Measurements from ENCODE around the gene PPP2R1B.

PPP2R1B gene

DNA sequence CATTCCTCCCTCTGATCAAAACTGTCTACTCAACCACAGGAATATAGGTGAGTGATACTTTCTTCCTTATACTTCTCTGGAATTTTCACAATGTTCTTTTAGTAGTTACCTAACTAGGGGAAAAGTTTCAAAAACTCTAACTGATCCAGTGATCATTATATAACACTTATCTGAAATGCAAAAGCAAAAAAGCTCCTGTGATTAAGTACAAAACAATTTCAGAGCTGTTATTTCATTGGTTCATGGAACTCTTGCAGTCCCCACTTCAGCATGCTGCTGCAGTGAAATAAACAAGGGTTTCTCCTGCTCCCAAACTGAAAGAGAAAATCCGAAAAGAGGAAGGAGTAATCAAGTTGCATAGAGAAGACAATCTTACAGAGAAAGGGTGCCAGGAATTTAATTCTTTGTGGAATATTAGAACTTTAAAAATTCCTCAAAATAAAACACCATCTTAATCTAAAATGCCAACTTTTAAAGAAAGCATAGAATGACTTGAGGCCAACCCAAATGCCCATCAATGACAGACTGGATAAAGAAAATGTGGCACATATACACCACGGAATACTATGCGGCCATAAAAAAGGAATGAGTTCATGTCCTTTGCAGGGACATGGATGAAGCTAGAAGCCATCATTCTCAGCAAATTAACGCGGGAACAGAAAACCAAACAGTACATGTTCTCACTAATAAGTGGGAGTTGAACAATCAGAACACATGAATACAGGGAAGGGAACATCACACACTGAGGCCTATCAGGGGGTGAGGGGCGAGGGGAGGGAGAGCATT, 20.3 kb downstream of the PPP2R1B start:
- no peak for DNase-seq

GRCh38 chr11:111743700-111744099, 22.5 kb downstream of the PPP2R1B start:
- no peak for DNase-seq

DNA sequence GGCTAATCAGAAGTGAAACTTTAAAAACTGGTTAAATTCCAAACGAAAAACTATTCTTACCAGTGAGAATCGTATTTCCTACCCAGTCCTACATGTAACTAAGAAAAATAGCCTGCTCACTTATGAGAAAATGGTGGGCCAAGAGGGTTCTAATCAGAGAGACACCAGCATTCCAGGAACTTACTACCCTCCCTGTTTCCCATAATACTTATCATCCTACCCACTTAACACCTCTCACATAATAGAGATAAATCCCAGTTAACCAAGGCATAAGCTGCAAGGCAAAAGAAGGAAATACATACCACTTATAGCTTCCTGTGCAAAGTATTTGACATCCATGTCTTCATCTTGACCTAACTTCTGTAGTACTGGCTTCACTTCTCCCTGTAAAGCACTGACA, 24.4 kb downstream of the PPP2R1B start:
- no peak for DNase-seq

DNA sequence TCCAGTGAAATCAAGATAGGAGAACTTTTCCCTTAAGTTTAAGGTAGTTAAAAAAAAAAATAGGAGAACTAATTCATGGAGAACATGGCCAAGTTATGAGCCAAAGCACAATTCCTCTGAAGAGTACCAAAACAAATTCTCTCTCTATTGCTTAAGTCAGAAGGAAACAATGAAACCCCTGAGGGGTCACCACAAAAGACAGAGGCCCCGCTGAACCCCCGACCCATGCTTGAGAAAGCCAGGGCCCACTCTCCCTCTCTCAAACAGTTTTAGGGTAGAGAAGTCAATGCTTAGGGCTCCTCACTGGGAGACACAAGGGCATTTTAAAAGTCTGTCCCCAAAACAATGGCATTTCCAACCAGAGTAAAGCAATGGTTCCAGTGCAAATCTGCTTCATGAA, 26.9 kb downstream of the PPP2R1B start:
- DNase-seq: no peak

DNA sequence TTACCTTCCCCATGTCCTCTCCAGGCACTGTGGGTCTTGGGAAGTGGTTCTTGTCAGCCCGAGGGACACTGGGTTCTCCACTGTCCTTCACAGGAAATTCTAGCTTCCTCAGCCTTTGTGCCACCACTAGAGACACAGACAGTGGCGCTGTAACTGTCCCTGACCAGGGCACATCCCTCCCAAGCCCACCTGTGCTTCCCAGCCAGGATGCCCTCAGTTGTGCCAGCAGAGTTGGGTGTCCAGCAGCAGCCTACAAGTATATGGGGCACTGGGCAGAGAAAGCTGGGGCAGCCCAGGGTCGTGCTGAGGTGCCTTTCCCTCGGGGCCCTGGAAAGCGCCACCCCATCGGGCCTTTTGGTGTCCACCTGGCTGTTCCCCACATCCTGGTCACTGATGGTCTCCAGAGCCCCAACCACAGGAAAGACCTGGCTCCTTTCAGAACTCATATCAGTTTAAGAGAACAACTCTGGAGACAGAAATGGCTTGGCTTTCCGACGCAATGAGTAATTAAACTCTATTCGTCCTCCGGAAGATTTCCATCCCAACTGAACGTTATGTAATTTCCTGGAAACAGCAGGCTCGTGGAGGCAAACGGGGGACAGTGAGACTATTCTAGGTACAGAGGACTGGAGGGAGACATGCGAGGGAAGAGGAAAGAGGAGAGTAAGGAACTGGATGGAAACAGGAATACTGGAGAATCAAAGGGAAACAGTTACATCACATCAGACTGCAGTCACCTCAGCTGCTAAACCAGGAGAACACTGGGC, 28.6 kb downstream of the PPP2R1B start:
- DNase-seq: peak; percentile 64

DNA sequence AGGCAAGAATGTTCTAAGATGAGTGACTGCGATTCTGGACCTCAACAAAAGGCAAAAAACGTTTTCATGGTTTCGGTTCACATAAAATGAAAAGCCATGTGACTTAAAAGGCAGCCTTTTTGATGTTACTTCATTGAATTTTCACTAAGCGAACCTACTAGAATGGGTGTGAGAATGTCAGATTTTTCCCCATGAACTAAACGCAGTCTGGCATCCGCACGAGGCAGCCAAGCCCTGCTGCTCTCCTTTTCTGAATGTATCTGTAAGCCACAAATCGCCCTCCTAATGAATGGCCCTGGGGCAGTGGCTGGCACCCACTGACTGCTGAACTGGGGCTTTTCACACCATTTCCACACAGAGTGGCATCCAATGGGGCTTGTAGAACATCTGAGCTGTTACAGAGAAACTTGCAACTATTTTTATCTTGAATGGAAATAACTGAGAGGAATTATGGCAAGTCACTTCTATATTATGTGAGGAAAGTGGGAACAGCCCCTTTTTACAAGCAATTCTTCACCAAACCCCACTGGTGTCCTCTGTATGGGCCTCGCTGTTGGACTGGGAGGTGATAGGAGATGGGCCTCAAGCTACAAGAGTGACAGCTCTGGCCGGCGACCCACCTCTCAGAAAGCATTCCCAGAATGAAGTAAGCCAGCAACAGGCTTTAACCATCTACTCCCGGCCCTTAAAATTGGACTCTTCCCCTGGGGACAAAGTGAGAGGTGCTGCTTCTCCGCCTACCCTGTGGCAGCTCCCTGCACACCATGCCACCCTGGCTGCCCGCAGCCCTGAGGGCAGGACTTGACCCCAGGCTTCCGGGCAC, 29.4 kb downstream of the PPP2R1B start:
- DNase-seq: no peak

GRCh38 chr11:111736181-111736590, 30.0 kb downstream of the PPP2R1B start:
- DNase-seq: no peak

DNA sequence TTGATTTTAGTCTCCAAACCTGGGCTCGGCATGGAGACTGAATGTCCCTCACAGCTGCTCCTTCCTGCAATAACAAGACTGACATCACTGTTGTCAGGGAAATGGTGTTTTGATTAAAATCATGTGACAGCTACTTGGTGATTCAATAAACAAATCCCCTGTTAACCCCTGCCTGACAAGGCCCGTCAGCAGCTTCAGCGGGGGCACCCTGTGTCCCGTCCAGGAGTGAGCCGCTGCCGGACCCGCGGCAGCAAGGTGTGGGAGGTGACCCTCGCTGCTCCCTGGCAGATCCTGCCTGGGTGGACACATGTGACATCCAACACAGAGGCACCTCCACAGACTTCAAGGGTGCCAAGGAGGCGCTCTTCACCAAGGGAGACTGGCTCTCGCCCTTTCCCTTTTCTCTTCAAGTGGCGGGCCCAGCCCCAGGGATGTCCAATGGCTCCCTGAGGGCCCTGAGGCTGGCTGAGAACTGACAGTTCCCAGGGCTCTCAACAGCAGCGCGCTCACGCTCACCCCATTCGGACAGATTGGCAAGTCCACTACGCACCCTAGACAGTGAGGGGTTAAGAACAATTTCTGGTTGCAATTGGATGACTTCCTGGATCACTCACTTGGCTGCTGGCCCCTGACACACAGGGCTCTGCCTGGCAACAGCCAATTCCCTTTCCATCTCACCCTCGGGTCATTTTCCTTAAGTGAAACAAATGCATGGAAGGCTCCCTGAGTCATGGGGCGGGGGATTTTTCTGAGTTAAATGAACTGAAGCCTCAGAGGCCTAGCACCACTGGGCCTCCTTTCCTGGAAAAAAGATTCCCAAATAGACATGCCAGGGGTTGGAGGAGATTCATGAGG, 30.7 kb downstream of the PPP2R1B start:
- DNase-seq: peak; percentile 92

DNA sequence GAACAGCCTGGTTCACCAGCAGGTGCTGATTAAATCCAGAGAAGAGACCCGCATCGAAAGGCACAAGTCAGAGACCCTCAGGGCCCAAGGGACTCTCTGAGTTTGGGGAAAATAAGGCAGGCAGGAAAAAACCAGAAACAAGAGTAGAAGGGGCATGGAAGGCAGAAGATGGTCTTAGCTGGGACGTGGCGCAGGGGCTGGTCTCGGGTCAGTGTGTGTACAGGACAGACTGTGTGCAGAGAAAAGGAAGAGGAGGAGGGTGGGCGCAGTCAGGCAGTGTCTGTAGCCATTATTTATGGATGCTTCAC, 31.3 kb downstream of the PPP2R1B start:
- no peak for DNase-seq

GRCh38 chr11:111734101-111734953, 31.9 kb downstream of the PPP2R1B start:
- DNase-seq: peak; percentile 49

GRCh38 chr11:111733611-111734088, 32.5 kb downstream of the PPP2R1B start:
- peak; percentile 53 for DNase-seq

DNA sequence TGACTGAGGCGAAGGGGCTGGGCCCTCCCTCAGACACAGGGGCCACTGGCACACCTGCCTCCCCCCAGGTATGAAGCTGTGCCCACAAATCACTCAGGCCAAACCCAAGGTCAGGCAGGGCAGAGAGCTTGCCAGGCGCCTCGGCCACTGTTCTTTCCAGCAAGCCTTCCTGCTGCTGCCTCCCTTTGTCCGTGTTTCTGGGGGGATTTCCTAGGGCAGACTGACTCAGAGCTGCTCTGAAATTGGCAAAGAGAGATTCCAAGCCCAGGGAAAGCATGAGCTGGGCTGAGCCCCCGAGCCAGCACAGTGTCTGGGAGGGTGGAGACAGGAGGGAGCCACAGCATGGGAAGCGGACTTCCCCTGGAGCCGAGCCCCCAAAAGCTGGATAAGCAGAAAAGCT, 33.2 kb downstream of the PPP2R1B start:
- peak; percentile 84 for DNase-seq

GRCh38 chr11:111731821-111732220, 34.4 kb downstream of the PPP2R1B start:
- DNase-seq: no peak

DNA sequence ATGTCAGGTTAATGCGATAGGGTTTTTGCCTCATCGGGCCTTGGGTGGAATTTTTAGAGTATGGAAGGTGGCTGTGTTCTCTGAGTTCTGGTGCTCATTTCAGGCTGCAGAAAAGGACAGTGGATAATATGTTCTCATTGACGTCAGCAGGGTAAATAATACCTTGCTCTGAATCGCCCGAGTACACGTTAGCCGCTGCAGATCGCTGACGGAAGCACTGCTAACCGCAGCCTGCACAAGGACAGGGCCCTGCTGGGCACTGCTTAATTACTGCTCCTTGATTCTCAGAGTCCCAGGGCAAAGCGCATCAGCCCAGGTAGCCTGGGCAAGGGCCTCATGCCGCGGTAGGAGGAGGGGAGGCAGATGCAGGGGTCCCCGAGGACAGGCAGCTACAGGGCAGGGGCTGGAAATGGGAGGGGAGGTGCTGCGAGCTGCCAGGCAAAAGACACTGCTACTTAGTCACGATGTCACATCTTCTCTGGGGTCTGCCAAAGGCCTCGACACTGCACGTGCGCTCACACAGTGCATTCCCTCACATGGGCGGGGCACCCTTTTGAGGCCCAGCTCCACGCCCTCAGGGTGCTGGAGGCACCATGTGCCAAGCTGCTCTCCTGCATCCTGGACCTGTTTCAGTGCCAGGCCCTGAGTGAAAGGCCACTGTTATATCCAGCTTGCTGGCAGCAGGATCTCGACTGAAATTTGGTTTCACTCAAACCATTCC, 35.2 kb downstream of the PPP2R1B start:
- DNase-seq: peak; percentile 46

DNA sequence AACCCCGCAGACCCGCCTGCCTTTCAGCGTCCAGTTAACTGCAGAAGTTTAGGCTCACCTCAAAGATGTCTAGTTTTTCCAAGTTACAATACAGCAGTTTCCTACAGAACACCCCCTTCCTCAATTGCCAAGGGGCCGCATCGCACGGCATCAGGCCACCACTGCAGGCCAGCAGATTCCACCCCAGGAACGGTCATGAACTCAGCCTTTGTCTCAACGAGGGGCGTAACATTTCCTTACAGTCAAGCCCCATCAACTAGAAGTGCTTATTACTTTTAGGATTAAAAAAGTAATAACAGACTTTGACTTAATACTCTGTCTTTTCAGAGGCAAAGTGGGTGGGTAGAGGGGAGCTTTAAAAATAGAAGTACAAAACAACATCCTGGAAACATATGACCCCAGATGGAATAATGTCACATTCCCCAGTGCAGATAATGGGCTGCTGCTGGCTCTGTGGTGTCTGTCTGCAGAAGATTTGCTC, 36.3 kb downstream of the PPP2R1B start:
- DNase-seq: peak; percentile 57

GRCh38 chr11:111729071-111729830, 36.9 kb downstream of the PPP2R1B start:
- no peak for DNase-seq

GRCh38 chr11:111727431-111727830, 38.8 kb downstream of the PPP2R1B start:
- no peak for DNase-seq

DNA sequence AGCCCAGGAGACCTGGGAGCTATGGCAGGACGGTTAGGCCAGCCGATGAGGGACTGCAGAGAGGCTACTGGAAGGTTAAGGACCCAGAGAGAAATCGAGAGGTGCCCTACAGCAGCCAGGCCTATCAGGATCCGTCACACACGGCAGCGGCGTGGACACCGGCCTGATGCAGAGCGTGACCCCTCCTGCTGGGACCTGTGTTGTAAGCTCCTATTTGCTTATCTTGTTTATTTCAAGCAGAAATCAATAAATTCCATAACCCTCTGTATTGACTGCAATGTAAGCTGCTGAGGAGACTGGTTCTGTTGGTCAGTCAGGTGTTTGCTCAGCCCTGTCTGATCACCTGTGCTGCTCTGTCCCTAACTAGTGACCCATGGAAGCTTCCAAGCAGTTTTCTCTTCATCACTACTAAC, 39.9 kb downstream of the PPP2R1B start:
- no peak for DNase-seq

DNA sequence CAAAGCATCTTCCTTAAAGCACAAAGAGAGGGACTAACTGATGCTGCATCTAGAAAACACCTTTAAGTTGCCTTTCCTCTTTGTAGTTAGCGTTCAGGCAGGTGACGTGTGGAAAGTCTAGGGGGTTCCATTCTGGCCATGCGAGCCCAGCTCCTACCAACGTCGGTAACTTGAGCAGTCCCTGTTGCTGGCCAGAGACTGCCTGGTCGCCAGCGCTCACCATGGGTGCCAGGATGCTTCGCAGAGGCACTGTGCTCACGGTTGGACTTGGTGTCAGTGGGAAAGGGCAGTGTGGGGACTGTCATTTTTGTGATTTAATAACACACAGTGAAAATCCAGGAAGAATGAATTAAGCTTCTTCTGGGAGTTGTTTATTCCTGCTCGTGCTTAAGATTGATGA, 40.6 kb downstream of the PPP2R1B start:
- DNase-seq: no peak

DNA sequence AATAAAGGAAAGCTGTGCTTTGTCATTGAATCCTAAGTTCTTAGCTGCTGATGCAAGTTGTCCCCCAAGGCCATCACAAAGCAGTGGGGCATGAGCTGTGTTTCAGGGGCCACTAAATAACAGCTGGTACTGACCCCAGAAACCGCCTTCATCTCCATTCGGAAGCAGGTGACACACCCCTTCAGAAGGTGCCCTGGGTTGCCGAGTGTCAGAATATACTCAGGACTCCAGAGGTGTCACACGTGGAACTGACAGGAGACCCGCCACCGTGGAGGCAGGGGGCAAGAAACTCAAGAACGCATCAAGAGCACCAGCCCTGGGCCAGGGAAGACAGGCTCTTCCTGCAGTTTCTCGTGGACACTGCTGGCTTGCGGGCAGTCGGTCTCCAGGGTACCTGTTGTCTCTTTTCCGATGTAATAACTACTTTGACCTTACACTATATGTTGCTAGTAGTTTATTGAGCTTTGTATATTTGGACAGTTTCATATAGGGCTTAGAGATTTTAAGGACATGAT, 41.5 kb downstream of the PPP2R1B start:
- no peak for DNase-seq
